Measurements from ENCODE around the gene DEUP1.

DEUP1 gene

GRCh38 chr11:93323747-93324146 is 6.8 kb upstream of the DEUP1 start:
- in situ Hi-C loops (cut with MboI; ENCODE audit: low sequenced_read_pairs), result no loop called here
- no peaks in the 10 kb centered on the region for H3K36me3 ChIP-seq (replicated peaks)
- no peaks in the 10 kb centered on the region for H3K4me1 ChIP-seq
- no peak for DNase-seq (ENCODE audit: low spot score in 2 of 2)
- no peaks in the 10 kb centered on the region for H3K27me3 ChIP-seq (ENCODE audit: low read depth)
- H3K9me3 ChIP-seq, result no peaks in the 10 kb centered on the region
- no peak overlapping the region for H3K4me3 ChIP-seq

- in situ Hi-C loops (cut with MboI; ENCODE audit: low sequenced_read_pairs), result no loop called here
- Histone ChIP-seq H3K4me3 (no peak overlapping the region), H3K36me3 (replicated peaks) (no peaks in the 10 kb centered on the region), H3K27me3 (ENCODE audit: low read depth) (no peaks in the 10 kb centered on the region), H3K9me3 (no peaks in the 10 kb centered on the region), H3K4me1 (no peaks in the 10 kb centered on the region)
- no peak for DNase-seq (ENCODE audit: low spot score in 2 of 2)
Measured at GRCh38 chr11:93324500-93324899, 6.0 kb upstream of the DEUP1 start.

- Histone ChIP-seq H3K36me3 (replicated peaks) (no peaks in the 10 kb centered on the region), H3K27me3 (ENCODE audit: low read depth) (no peaks in the 10 kb centered on the region), H3K4me1 (no peaks in the 10 kb centered on the region), H3K9me3 (no peaks in the 10 kb centered on the region), H3K4me3 (no peak overlapping the region)
- in situ Hi-C loops (cut with MboI; ENCODE audit: low sequenced_read_pairs), result no loop called here
- no peak for DNase-seq (ENCODE audit: low spot score in 2 of 2)
Measured at GRCh38 chr11:93326681-93327080, 3.9 kb upstream of the DEUP1 start.

GRCh38 chr11:93329936-93330445 is 551 bp upstream of the DEUP1 start:
- H3K4me3 ChIP-seq, result no peak overlapping the region
- 0 out of 2 replicates have a peak, but pooled peaks cover 2% of the 10 kb centered on the region for H3K27me3 ChIP-seq (ENCODE audit: low read depth)
- H3K9me3 ChIP-seq, result no peaks in the 10 kb centered on the region
- in situ Hi-C loops (cut with MboI; ENCODE audit: low sequenced_read_pairs), result no loop called here
- H3K36me3 ChIP-seq (replicated peaks), result no peaks in the 10 kb centered on the region
- no peaks in the 10 kb centered on the region for H3K4me1 ChIP-seq
- DNase-seq (ENCODE audit: low spot score in 2 of 2), result no peak

- no peaks in the 10 kb centered on the region for H3K27me3 ChIP-seq (ENCODE audit: low read depth)
- H3K4me3 ChIP-seq, result no peak overlapping the region
- H3K9me3 ChIP-seq, result no peaks in the 10 kb centered on the region
- in situ Hi-C loops (cut with MboI; ENCODE audit: low sequenced_read_pairs), result no loop called here
- no peaks in the 10 kb centered on the region for H3K4me1 ChIP-seq
- DNase-seq (ENCODE audit: low spot score in 2 of 2), result no peak
- no peaks in the 10 kb centered on the region for H3K36me3 ChIP-seq (replicated peaks)
Measured at GRCh38 chr11:93340223-93340622, 9.7 kb downstream of the DEUP1 start.

- no peak for DNase-seq (ENCODE audit: low spot score in 2 of 2)
- Histone ChIP-seq H3K4me1 (no peaks in the 10 kb centered on the region), H3K9me3 (no peaks in the 10 kb centered on the region), H3K27me3 (ENCODE audit: low read depth) (no peaks in the 10 kb centered on the region), H3K36me3 (replicated peaks) (no peaks in the 10 kb centered on the region), H3K4me3 (no peak overlapping the region)
- in situ Hi-C loops (cut with MboI; ENCODE audit: low sequenced_read_pairs), result no loop called here
Measured at GRCh38 chr11:93344855-93345333, 14.4 kb downstream of the DEUP1 start.

GRCh38 chr11:93348930-93349329 is 18.4 kb downstream of the DEUP1 start:
- H3K27me3 ChIP-seq (ENCODE audit: low read depth), result no peaks in the 10 kb centered on the region
- H3K36me3 ChIP-seq (replicated peaks), result no peaks in the 10 kb centered on the region
- H3K9me3 ChIP-seq, result no peaks in the 10 kb centered on the region
- in situ Hi-C loops (cut with MboI; ENCODE audit: low sequenced_read_pairs), result no loop called here
- H3K4me1 ChIP-seq, result no peaks in the 10 kb centered on the region
- no peak for DNase-seq (ENCODE audit: low spot score in 2 of 2)
- no peak overlapping the region for H3K4me3 ChIP-seq

GRCh38 chr11:93350835-93351234 is 20.3 kb downstream of the DEUP1 start:
- no peaks in the 10 kb centered on the region for H3K9me3 ChIP-seq
- no peaks in the 10 kb centered on the region for H3K4me1 ChIP-seq
- DNase-seq (ENCODE audit: low spot score in 2 of 2), result no peak
- in situ Hi-C loops (cut with MboI; ENCODE audit: low sequenced_read_pairs), result no loop called here
- no peak overlapping the region for H3K4me3 ChIP-seq
- no peaks in the 10 kb centered on the region for H3K27me3 ChIP-seq (ENCODE audit: low read depth)
- H3K36me3 ChIP-seq (replicated peaks), result no peaks in the 10 kb centered on the region

GRCh38 chr11:93359396-93359795 is 28.9 kb downstream of the DEUP1 start:
- DNase-seq (ENCODE audit: low spot score in 2 of 2), result no peak
- no peaks in the 10 kb centered on the region for H3K36me3 ChIP-seq (replicated peaks)
- H3K27me3 ChIP-seq (ENCODE audit: low read depth), result no peaks in the 10 kb centered on the region
- in situ Hi-C loops (cut with MboI; ENCODE audit: low sequenced_read_pairs), result no loop called here
- no peak overlapping the region for H3K4me3 ChIP-seq
- no peaks in the 10 kb centered on the region for H3K4me1 ChIP-seq
- no peaks in the 10 kb centered on the region for H3K9me3 ChIP-seq

- Histone ChIP-seq H3K27me3 (ENCODE audit: low read depth) (no peaks in the 10 kb centered on the region), H3K4me1 (no peaks in the 10 kb centered on the region), H3K36me3 (replicated peaks) (no peaks in the 10 kb centered on the region), H3K9me3 (no peaks in the 10 kb centered on the region), H3K4me3 (no peak overlapping the region)
- in situ Hi-C loops (cut with MboI; ENCODE audit: low sequenced_read_pairs), result no loop called here
- no peak for DNase-seq (ENCODE audit: low spot score in 2 of 2)
Measured at GRCh38 chr11:93361435-93361834, 30.9 kb downstream of the DEUP1 start.

- Histone ChIP-seq H3K4me3 (no peak overlapping the region), H3K9me3 (no peaks in the 10 kb centered on the region; the same call in 1 of the 2 replicates), H3K36me3 (replicated peaks) (no peaks in the 10 kb centered on the region), H3K4me1 (no peaks in the 10 kb centered on the region), H3K27me3 (ENCODE audit: low read depth) (no peaks in the 10 kb centered on the region)
- in situ Hi-C loops (cut with MboI; ENCODE audit: low sequenced_read_pairs), result no loop called here
- DNase-seq (ENCODE audit: low spot score in 2 of 2), result no peak
Measured at GRCh38 chr11:93368022-93368421, 37.5 kb downstream of the DEUP1 start.

- DNase-seq (ENCODE audit: low spot score in 2 of 2), result no peak
- Histone ChIP-seq H3K36me3 (replicated peaks) (no peaks in the 10 kb centered on the region), H3K4me1 (no peaks in the 10 kb centered on the region), H3K4me3 (no peak overlapping the region), H3K9me3 (no peaks in the 10 kb centered on the region; the same call in 1 of the 2 replicates), H3K27me3 (ENCODE audit: low read depth) (no peaks in the 10 kb centered on the region)
- in situ Hi-C loops (cut with MboI; ENCODE audit: low sequenced_read_pairs), result no loop called here
Measured at GRCh38 chr11:93370260-93370659, 39.7 kb downstream of the DEUP1 start.

GRCh38 chr11:93389737-93390136 is 59.2 kb downstream of the DEUP1 start:
- Histone ChIP-seq H3K4me3 (no peak overlapping the region), H3K27me3 (ENCODE audit: low read depth) (no peaks in the 10 kb centered on the region), H3K9me3 (no peaks in the 10 kb centered on the region), H3K4me1 (peaks cover 4% of the 10 kb centered on the region), H3K36me3 (replicated peaks) (no peaks in the 10 kb centered on the region)
- in situ Hi-C loops (cut with MboI; ENCODE audit: low sequenced_read_pairs), result no loop called here
- DNase-seq (ENCODE audit: low spot score in 2 of 2), result no peak

GRCh38 chr11:93392867-93393266 is 62.3 kb downstream of the DEUP1 start:
- in situ Hi-C loops (cut with MboI; ENCODE audit: low sequenced_read_pairs), result no loop called here
- DNase-seq (ENCODE audit: low spot score in 2 of 2), result no peak
- Histone ChIP-seq H3K4me1 (peaks cover 8% of the 10 kb centered on the region), H3K4me3 (no peak overlapping the region), H3K27me3 (ENCODE audit: low read depth) (no peaks in the 10 kb centered on the region), H3K9me3 (no peaks in the 10 kb centered on the region), H3K36me3 (replicated peaks) (no peaks in the 10 kb centered on the region)

- peaks cover 8% of the 10 kb centered on the region for H3K4me1 ChIP-seq
- no peak overlapping the region for H3K4me3 ChIP-seq
- H3K36me3 ChIP-seq (replicated peaks), result no peaks in the 10 kb centered on the region
- no peak for DNase-seq (ENCODE audit: low spot score in 2 of 2)
- no peaks in the 10 kb centered on the region for H3K9me3 ChIP-seq
- no peaks in the 10 kb centered on the region for H3K27me3 ChIP-seq (ENCODE audit: low read depth)
- in situ Hi-C loops (cut with MboI; ENCODE audit: low sequenced_read_pairs), result no loop called here
Measured at GRCh38 chr11:93393386-93393785, 62.8 kb downstream of the DEUP1 start.
